MCF 10A (cell line): ENCODE data around the gene NECTIN1. TPM values are rescaled to one million over a fixed set of nuclear protein-coding genes. Genes with fewer than 3 reads are reported as not detected.

ENCODE experiments used
- BruUV-seq: library from RNA; stranded (reverse); fragments of 400-500 nt; replicated peaks from 2 replicates; lab custom pipeline; 2021; lab: Mats Ljungman, UMichigan
- CTCF ChIA-PET: fragments of 300-600 bp; sonication (Branson Sonifier 250); formaldehyde crosslinking; extraction: SDS; loops from one replicate; lab custom pipeline; 2021; ENCODE audit warnings: antibody characterized with exemption, inconsistent platforms; lab: Yijun Ruan, JAX
- POLR2A ChIA-PET: fragments of 300-600, 350-650 bp; sonication (Branson Sonifier 250); formaldehyde crosslinking; extraction: SDS; loops from one replicate; lab custom pipeline; 2020; ENCODE audit warnings: antibody characterized with exemption, inconsistent platforms; lab: Yijun Ruan, JAX
- DNase-seq: peaks from one replicate; pipeline ENCODE4 v3.0.0-alpha.2; 2018; ENCODE audit not compliant: unreplicated experiment
- H3K27ac Mint-ChIP-seq: one replicate; pipeline ENCODE4 v1.8.0; 2022; ENCODE audit warnings: mild to moderate bottlenecking, low read depth, mixed read lengths; ENCODE audit not compliant: unreplicated experiment
- H3K27me3 Mint-ChIP-seq: one replicate; pipeline ENCODE4 v1.8.0; 2022; ENCODE audit warnings: mixed read lengths; ENCODE audit not compliant: insufficient read depth, unreplicated experiment
- H3K36me3 Mint-ChIP-seq: one replicate; pipeline ENCODE4 v1.8.0; 2022; ENCODE audit warnings: mild to moderate bottlenecking, moderate library complexity, mixed read lengths; ENCODE audit not compliant: insufficient read depth, unreplicated experiment
- H3K4me1 Mint-ChIP-seq: one replicate; pipeline ENCODE4 v1.8.0; 2022; ENCODE audit warnings: mixed read lengths; ENCODE audit not compliant: insufficient read depth, unreplicated experiment
- H3K4me3 Mint-ChIP-seq: one replicate; pipeline ENCODE4 v1.8.0; 2022; ENCODE audit warnings: mild to moderate bottlenecking, moderate library complexity, mixed read lengths; ENCODE audit not compliant: unreplicated experiment
- H3K9me3 Mint-ChIP-seq: one replicate; pipeline ENCODE4 v1.8.0; 2022; ENCODE audit warnings: mixed read lengths; ENCODE audit not compliant: unreplicated experiment
- intact Hi-C: fragments of 100-400 bp; cut with micrococcal nuclease; formaldehyde crosslinking; loops from 2 replicates; pipeline ENCODE4 v1.14.1; 2022
- total RNA-seq: library from RNA; stranded (reverse); gene quantifications from 2 replicates; pipeline ENCODE4 v1.2.3, GENCODE V29; 2022
- TF ChIP-seq, protein P1 (sequence below): fragments of 200-600 bp; IDR thresholded peaks from one replicate; pipeline ENCODE4 v1.8.0; 2022; ENCODE audit warnings: antibody characterized with exemption, mild to moderate bottlenecking; ENCODE audit not compliant: unreplicated experiment

Gene NECTIN1
- total RNA-seq, 1 experiment from 2014 or later = 59.2 TPM

GRCh38 chr11:119629085-119629484 lies 99.9 kb downstream of the NECTIN1 start:
- Mint-ChIP-seq H3K4me1 (no peaks in the 10 kb centered on the region), H3K9me3 (no peaks in the 10 kb centered on the region), H3K27me3 (peaks cover 28% of the 10 kb centered on the region), H3K36me3 (no peaks in the 10 kb centered on the region), H3K4me3 (no peak overlapping the region), H3K27ac (no peak overlapping the region)
- intact Hi-C loops = no loop called here
- ChIA-PET CTCF (interaction anchor here (0.6 kb wide), 1 partner anchor 149 kb away, joined by 4 read pairs; no protein-coding TSS in a partner anchor), POLR2A (no interaction called here)
- no peak for DNase-seq
- no TSS peak for BruUV-seq
- TF ChIP-seq, protein P1, sequence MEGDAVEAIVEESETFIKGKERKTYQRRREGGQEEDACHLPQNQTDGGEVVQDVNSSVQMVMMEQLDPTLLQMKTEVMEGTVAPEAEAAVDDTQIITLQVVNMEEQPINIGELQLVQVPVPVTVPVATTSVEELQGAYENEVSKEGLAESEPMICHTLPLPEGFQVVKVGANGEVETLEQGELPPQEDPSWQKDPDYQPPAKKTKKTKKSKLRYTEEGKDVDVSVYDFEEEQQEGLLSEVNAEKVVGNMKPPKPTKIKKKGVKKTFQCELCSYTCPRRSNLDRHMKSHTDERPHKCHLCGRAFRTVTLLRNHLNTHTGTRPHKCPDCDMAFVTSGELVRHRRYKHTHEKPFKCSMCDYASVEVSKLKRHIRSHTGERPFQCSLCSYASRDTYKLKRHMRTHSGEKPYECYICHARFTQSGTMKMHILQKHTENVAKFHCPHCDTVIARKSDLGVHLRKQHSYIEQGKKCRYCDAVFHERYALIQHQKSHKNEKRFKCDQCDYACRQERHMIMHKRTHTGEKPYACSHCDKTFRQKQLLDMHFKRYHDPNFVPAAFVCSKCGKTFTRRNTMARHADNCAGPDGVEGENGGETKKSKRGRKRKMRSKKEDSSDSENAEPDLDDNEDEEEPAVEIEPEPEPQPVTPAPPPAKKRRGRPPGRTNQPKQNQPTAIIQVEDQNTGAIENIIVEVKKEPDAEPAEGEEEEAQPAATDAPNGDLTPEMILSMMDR = no peak

DNA sequence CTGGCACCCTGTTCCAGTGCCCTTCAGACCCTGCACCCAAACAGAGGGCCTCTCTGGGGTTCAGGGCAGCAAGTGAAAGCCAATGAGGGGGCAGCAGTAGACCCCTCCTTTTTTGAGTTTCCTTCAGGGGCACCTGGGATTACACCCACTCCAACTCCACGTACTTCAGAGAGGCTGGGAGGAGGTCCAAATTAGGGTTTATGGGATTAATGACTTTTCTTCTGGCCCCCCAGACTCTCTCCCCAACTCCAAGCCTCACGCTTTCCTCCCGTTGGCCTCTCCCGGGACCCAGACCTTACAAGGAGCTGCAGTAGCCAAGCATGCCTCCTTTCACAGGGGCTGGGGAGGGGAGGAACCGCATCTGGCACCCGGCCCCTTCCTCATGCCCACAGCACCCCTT lies 101.7 kb downstream of the NECTIN1 start:
- no TSS peak for BruUV-seq
- CTCF ChIA-PET = interaction anchor here (0.5 to 0.7 kb wide), 2 partner anchors 256 to 271 kb away, joined by 3 to 4 read pairs; no protein-coding TSS in a partner anchor
- Mint-ChIP-seq H3K4me1 (no peaks in the 10 kb centered on the region), H3K36me3 (no peaks in the 10 kb centered on the region), H3K9me3 (no peaks in the 10 kb centered on the region), H3K27me3 (peaks cover 28% of the 10 kb centered on the region), H3K4me3 (no peak overlapping the region), H3K27ac (no peak overlapping the region)
- TF ChIP-seq, protein P1 = no peak
- POLR2A ChIA-PET = no interaction called here
- DNase-seq = no peak
- intact Hi-C loops = no loop called here

DNA sequence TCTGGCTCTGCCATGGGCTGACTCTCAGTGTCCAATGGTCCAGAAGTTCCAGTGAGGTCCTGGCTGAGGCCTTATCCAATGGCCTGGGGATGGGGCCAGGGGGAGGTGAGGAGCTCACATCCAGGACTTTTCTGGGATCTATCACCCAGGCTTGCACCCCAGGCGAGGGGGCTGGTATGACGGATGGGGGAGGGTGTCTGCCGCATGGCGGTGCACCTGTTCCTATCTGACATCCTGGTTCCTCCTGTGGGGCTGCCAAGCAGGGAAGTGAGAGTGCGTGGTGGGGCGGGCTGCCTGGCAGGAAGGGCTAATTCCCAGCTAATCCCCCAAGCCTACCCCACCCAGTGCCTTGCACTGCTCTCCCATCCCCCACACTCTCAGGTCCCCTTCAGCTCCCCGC lies 102.1 kb downstream of the NECTIN1 start:
- Mint-ChIP-seq H3K4me1 (no peaks in the 10 kb centered on the region), H3K4me3 (no peak overlapping the region), H3K36me3 (no peaks in the 10 kb centered on the region), H3K9me3 (no peaks in the 10 kb centered on the region), H3K27me3 (peaks cover 28% of the 10 kb centered on the region), H3K27ac (no peak overlapping the region)
- intact Hi-C loops = no loop called here
- BruUV-seq = no TSS peak
- ChIA-PET POLR2A (interaction anchor here (0.6 to 1.1 kb wide), 2 partner anchors 19 to 30 kb away, joined by 3 read pairs; no protein-coding TSS in a partner anchor), CTCF (interaction anchor here (0.7 kb wide), 1 partner anchor 257 kb away, joined by 3 read pairs; no protein-coding TSS in a partner anchor)
- TF ChIP-seq, protein P1 = no peak
- no peak for DNase-seq

DNA sequence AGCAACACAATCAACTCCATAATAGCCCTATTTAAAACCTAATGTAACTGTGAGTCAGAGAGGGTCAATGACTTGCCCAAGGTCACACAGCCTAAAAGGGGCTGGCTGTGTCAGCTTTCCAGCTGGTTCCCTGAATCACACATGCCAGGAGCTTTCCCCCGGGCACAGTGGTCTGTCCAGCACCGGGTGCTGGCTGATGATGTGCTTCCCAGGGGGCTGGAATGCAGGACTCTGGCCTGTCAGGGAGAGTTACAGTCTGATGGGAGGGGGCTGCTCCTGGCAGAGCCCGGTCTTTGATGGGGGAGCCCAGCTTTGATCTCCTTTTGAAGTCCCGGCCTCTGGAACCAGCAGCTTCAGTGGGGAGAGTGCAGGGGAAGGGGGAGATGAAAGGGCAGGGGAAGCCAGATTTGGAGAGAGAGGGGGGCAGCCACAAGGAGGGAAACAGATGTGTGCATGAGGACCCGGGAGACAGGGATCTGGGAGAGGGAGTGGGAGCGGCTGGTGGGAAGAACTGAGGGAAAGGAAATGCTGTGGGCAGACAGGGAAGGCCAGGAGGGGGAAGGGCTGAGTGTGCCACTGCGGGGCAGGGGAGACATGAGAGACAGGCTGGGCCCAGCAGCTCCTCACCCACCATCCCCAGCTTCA lies 102.7 kb downstream of the NECTIN1 start:
- H3K4me1 Mint-ChIP-seq = no peaks in the 10 kb centered on the region
- ChIA-PET POLR2A (interaction anchor here (0.6 to 1.1 kb wide), 2 partner anchors 19 to 30 kb away, joined by 3 read pairs; no protein-coding TSS in a partner anchor), CTCF (interaction anchor here (0.5 to 1.3 kb wide), 4 partner anchors 34 to 257 kb away, joined by 3 to 6 read pairs (median 3); no protein-coding TSS in a partner anchor)

More for the DNA sequence above, 102.7 kb downstream of the NECTIN1 start:
- intact Hi-C loops = no loop called here
- no peak for DNase-seq
- TF ChIP-seq, protein P1 = no peak
- H3K9me3 Mint-ChIP-seq = no peaks in the 10 kb centered on the region
- peaks cover 28% of the 10 kb centered on the region for H3K27me3 Mint-ChIP-seq
- H3K4me3 Mint-ChIP-seq = no peak overlapping the region
- no peaks in the 10 kb centered on the region for H3K36me3 Mint-ChIP-seq
- no peak overlapping the region for H3K27ac Mint-ChIP-seq
- no TSS peak for BruUV-seq
